IMR-90 (cell line): ENCODE measurements around the gene SORBS1. TPM values are rescaled to one million over a fixed set of nuclear protein-coding genes. Genes with fewer than 3 reads are reported as not detected.

ENCODE experiments used
- ATAC-seq: fragments of 200-7000 bp; cut with Tn5 transposase; 2 replicates; pipeline ENCODE4 v1.9.1; 2020; ENCODE audit warnings: low read depth, mild to moderate bottlenecking, moderate library complexity
- BruUV-seq: library from RNA; stranded (reverse); fragments of 400-500 nt; replicated peaks from 2 replicates; lab custom pipeline; 2021; lab: Mats Ljungman, UMichigan
- CTCF ChIA-PET: fragments of 300-600 bp; formaldehyde crosslinking; extraction: SDS; loops from one replicate; lab custom pipeline; 2021; ENCODE audit warnings: antibody characterized with exemption; lab: Yijun Ruan, JAX
- POLR2A ChIA-PET: fragments of 300-600 bp; sonication (Branson Sonifier 250); formaldehyde crosslinking; loops from one replicate; lab custom pipeline; 2022; ENCODE audit warnings: antibody characterized with exemption; ENCODE audit not compliant: unreplicated experiment; lab: Charles Lee
- DNase-seq: peaks from one replicate; pipeline ENCODE4 v3.0.0; 2013
- H2AFZ ChIP-seq: replicated peaks from 2 replicates; pipeline ENCODE3; 2013; ENCODE audit warnings: low read length, mild to moderate bottlenecking; ENCODE audit not compliant: poor library complexity
- H2AK5ac ChIP-seq: 2 replicates; pipeline ENCODE4 v1.6.1; 2013; ENCODE audit warnings: low read depth, low read length, inconsistent platforms
- H2AK9ac ChIP-seq: replicated peaks from 2 replicates; pipeline ENCODE3; 2013; ENCODE audit warnings: mild to moderate bottlenecking, low read depth, low read length, moderate library complexity; ENCODE audit not compliant: poor library complexity
- H2BK120ac ChIP-seq: 2 replicates; pipeline ENCODE4 v1.6.1; 2013; ENCODE audit warnings: low read depth, low read length, inconsistent platforms
- H2BK15ac ChIP-seq: 3 replicates; pipeline ENCODE4 v1.6.1; 2013; ENCODE audit warnings: low read depth, low read length, inconsistent platforms
- H2BK20ac ChIP-seq: 2 replicates; pipeline ENCODE4 v1.6.1; 2013; ENCODE audit warnings: low read depth, mild to moderate bottlenecking, inconsistent platforms, low read length, moderate library complexity
- H2BK5ac ChIP-seq: 2 replicates; pipeline ENCODE4 v1.6.1; 2013; ENCODE audit warnings: mild to moderate bottlenecking, low read depth, low read length, inconsistent platforms; ENCODE audit not compliant: poor library complexity, severe bottlenecking
- H3K14ac ChIP-seq: replicated peaks from 2 replicates; pipeline ENCODE4 v1.6.1; 2013; ENCODE audit warnings: low read depth, low read length, inconsistent platforms
- H3K18ac ChIP-seq: 2 replicates; pipeline ENCODE4 v1.6.1; 2013; ENCODE audit warnings: low read depth, low read length, control low read depth
- H3K23ac ChIP-seq: 2 replicates; pipeline ENCODE4 v1.6.1; 2013; ENCODE audit warnings: low read depth, low read length, inconsistent platforms
- H3K27ac ChIP-seq: 2 replicates; pipeline ENCODE4 v1.5.1; 2013; ENCODE audit warnings: mild to moderate bottlenecking, control low read depth, low read length; ENCODE audit not compliant: insufficient read depth
- H3K27me3 ChIP-seq: 2 replicates; pipeline ENCODE4 v1.6.1; 2013; ENCODE audit warnings: low read length; ENCODE audit not compliant: control insufficient read depth, insufficient read depth
- H3K36me3 ChIP-seq: 2 replicates; pipeline ENCODE4 v1.6.1; 2013; ENCODE audit warnings: low read length, mixed read lengths; ENCODE audit not compliant: control insufficient read depth, insufficient read depth
- H3K4ac ChIP-seq: 2 replicates; pipeline ENCODE4 v1.6.1; 2013; ENCODE audit warnings: low read depth, low read length, inconsistent platforms
- H3K4me1 ChIP-seq: 2 replicates; pipeline ENCODE4 v1.6.1; 2013; ENCODE audit warnings: low read length, mixed read lengths; ENCODE audit not compliant: control insufficient read depth, insufficient read depth
- H3K4me2 ChIP-seq: 2 replicates; pipeline ENCODE4 v1.6.1; 2013; ENCODE audit warnings: low read depth, mild to moderate bottlenecking, control low read depth, low read length, moderate library complexity
- H3K4me3 ChIP-seq: 2 replicates; pipeline ENCODE4 v1.5.1; 2013; ENCODE audit warnings: low read depth, mild to moderate bottlenecking, control low read depth, low read length, moderate library complexity; ENCODE audit not compliant: insufficient read depth
- H3K56ac ChIP-seq: 2 replicates; pipeline ENCODE4 v1.6.1; 2013; ENCODE audit warnings: low read length, inconsistent platforms; ENCODE audit not compliant: insufficient read depth; ENCODE audit errors: extremely low read depth
- H3K79me1 ChIP-seq, 2 experiments: 2 replicates each; pipeline ENCODE4 v1.6.1; 2013; ENCODE audit warnings: low read length in 2 of 2, inconsistent platforms in 1 of 2, low read depth in 1 of 2
- H3K9ac ChIP-seq: 2 replicates; pipeline ENCODE4 v1.6.1; 2013; ENCODE audit warnings: low read depth, low read length, control low read depth
- H3K9me1 ChIP-seq: 2 replicates; pipeline ENCODE4 v1.6.1; 2013; ENCODE audit warnings: low read length, inconsistent platforms; ENCODE audit not compliant: insufficient read depth
- H3K9me3 ChIP-seq: 2 replicates; pipeline ENCODE4 v1.6.1; 2013; ENCODE audit warnings: low read length; ENCODE audit not compliant: control insufficient read depth, insufficient read depth
- H4K20me1 ChIP-seq: 2 replicates; pipeline ENCODE4 v1.6.1; 2013; ENCODE audit warnings: low read length, inconsistent platforms; ENCODE audit not compliant: insufficient read depth
- H4K5ac ChIP-seq: 2 replicates; pipeline ENCODE4 v1.6.1; 2013; ENCODE audit warnings: mild to moderate bottlenecking, low read depth, low read length, control low read depth
- H4K8ac ChIP-seq, 2 experiments: 2 replicates each; pipeline ENCODE4 v1.6.1; 2013; ENCODE audit warnings: low read depth in 2 of 2, low read length in 2 of 2, control low read depth in 1 of 2, inconsistent platforms in 1 of 2
- H4K91ac ChIP-seq: 2 replicates; pipeline ENCODE4 v1.6.1; 2013; ENCODE audit warnings: low read depth, low read length, inconsistent platforms; ENCODE audit not compliant: insufficient read depth
- CHD1 ChIP-seq: IDR thresholded peaks from 2 replicates; pipeline ENCODE4 v1.6.1; 2012; ENCODE audit warnings: low read depth, low read length, improper control_type of control experiment
- MAFK ChIP-seq: IDR thresholded peaks from 2 replicates; pipeline ENCODE4 v1.6.1; 2012; ENCODE audit warnings: low read depth, low read length, improper control_type of control experiment
- MXI1 ChIP-seq: IDR thresholded peaks from 2 replicates; pipeline ENCODE4 v1.6.1; 2012; ENCODE audit warnings: low read depth, mild to moderate bottlenecking, low read length, moderate library complexity, borderline replicate concordance
- POLR2A ChIP-seq: IDR thresholded peaks from 2 replicates; pipeline ENCODE4 v1.6.1; 2012; ENCODE audit warnings: mild to moderate bottlenecking, low read depth, low read length
- RCOR1 ChIP-seq: IDR thresholded peaks from 2 replicates; pipeline ENCODE4 v1.6.1; 2012; ENCODE audit warnings: mild to moderate bottlenecking, low read length, improper control_type of control experiment; ENCODE audit not compliant: insufficient replicate concordance
- RFX5 ChIP-seq: IDR thresholded peaks from 2 replicates; pipeline ENCODE4 v1.8.0; 2012; ENCODE audit warnings: low read depth, mild to moderate bottlenecking, low read length, moderate library complexity
- SMC3 ChIP-seq: fragments of 150-350 bp; IDR thresholded peaks from 2 replicates; pipeline ENCODE4 v1.6.1; 2016; ENCODE audit warnings: low read depth, mild to moderate bottlenecking, antibody characterized with exemption, low read length, moderate library complexity
- USF2 ChIP-seq: fragments of 150-350 bp; IDR thresholded peaks from 2 replicates; pipeline ENCODE4 v1.6.1; 2017; ENCODE audit warnings: mild to moderate bottlenecking, antibody characterized with exemption, low read length, low read depth
- WGBS, 2 experiments: methylation state at CpG; one replicate each; pipeline versions ENCODE4 v1.1.5 to v1.1.7; 2013; ENCODE audit warnings: missing lambda C conversion rate in 2 of 2; ENCODE audit not compliant: insufficient read length in 1 of 2; ENCODE audit errors: extremely low coverage in 2 of 2; 5-methylcytosine and 5-hydroxymethylcytosine counted together
- dilution Hi-C: fragments of 300-500 bp; cut with HindIII; formaldehyde crosslinking; loops from one replicate; pipeline ENCODE4 v1.14.3; 2018; ENCODE audit warnings: low sequenced_read_pairs; ENCODE audit not compliant: unreplicated experiment
- in situ Hi-C: fragments of 300-500 bp; cut with MboI; formaldehyde crosslinking; loops from 3 replicates; pipeline ENCODE4 v1.14.3; 2019; ENCODE audit warnings: low sequenced_read_pairs, inconsistent platforms, mixed read lengths
- intact Hi-C: fragments of 100-400 bp; cut with micrococcal nuclease; formaldehyde crosslinking; loops from 2 replicates; pipeline ENCODE4 v1.10.0; 2022
- polyA plus RNA-seq, 3 experiments: library from polyadenylated mRNA; depleted of rRNA; stranded (reverse); fragments of >200 nt; gene quantifications; 2 replicates each; pipeline ENCODE4 v1.2.3, GENCODE V29; 2012; ENCODE audit warnings: low replicate concordance in 1 of 3
- total RNA-seq: library from RNA; depleted of rRNA; stranded (reverse); fragments of >200 nt; gene quantifications from 2 replicates; pipeline ENCODE4 v1.2.3, GENCODE V29; 2012
- TF ChIP-seq, protein P1 (sequence below): fragments of 150-350 bp; IDR thresholded peaks from 2 replicates; pipeline ENCODE4 v1.6.1; 2016; ENCODE audit warnings: low read depth, mild to moderate bottlenecking, low read length, moderate library complexity, borderline replicate concordance

SORBS1 gene
- total and polyA plus RNA-seq, 2 of the 4 experiments (the other 2 are of a cell fraction): 0.18 to 0.32 TPM

GRCh38 chr10:95337423-95338160 is 223.6 kb downstream of the SORBS1 start:
- Histone ChIP-seq H3K23ac (no peak overlapping the region), H3K9me3 (no peaks in the 10 kb centered on the region), H3K9ac (no peak overlapping the region), H2BK5ac (no peak overlapping the region), H4K8ac (no peak overlapping the region), H3K4ac (peak overlapping the region; percentile 49), H3K4me1 (peaks cover 27% of the 10 kb centered on the region), H3K36me3 (no peaks in the 10 kb centered on the region), H2AK9ac (no peak overlapping the region), H3K27ac (no peak overlapping the region), H3K4me2 (no peak overlapping the region), H3K18ac (no peak overlapping the region; the same call in 1 of the 2 replicates), H3K9me1 (peaks cover 24% of the 10 kb centered on the region), H3K27me3 (no peaks in the 10 kb centered on the region), H2AK5ac (peak overlapping the region; percentile 59; the same call in 1 of the 2 replicates), H2BK15ac (peak overlapping the region; percentile 53; the same call in 2 of the 3 replicates), H4K20me1 (no peaks in the 10 kb centered on the region), H4K91ac (no peak overlapping the region; the same call in 1 of the 2 replicates), H2BK120ac (peak overlapping the region; percentile 35; the same call in 1 of the 2 replicates), H3K56ac (no peak overlapping the region), H2BK20ac (peak overlapping the region; percentile 16; the same call in 1 of the 2 replicates), H3K14ac (no peak overlapping the region), H3K79me1 (peaks cover 0 to 6% of the 10 kb centered on the region in 2 experiments; a peak in 1 of 4 replicates), H4K5ac (no peak overlapping the region; the same call in 1 of the 2 replicates), H3K4me3 (no peak overlapping the region), H2AFZ (no peak overlapping the region)
- intact Hi-C loops (no loop called here), in situ Hi-C loops (no loop called here), dilution Hi-C loops (no loop called here)
- no TSS peak for BruUV-seq
- ATAC-seq (no peak), DNase-seq (no peak)
- POLR2A ChIA-PET: no interaction called here
- WGBS, 2 experiments: 74% methylated on average over 3 of the region's 10 CpGs; no CpG with 5 or more reads in 1 of the 2 experiments
- CTCF ChIA-PET: no interaction called here
- TF ChIP-seq POLR2A (no peak), RCOR1 (no peak), SMC3 (no peak), MXI1 (no peak), MAFK (no peak), RFX5 (no peak), CHD1 (no peak), USF2 (no peak)
- TF ChIP-seq, protein P1, sequence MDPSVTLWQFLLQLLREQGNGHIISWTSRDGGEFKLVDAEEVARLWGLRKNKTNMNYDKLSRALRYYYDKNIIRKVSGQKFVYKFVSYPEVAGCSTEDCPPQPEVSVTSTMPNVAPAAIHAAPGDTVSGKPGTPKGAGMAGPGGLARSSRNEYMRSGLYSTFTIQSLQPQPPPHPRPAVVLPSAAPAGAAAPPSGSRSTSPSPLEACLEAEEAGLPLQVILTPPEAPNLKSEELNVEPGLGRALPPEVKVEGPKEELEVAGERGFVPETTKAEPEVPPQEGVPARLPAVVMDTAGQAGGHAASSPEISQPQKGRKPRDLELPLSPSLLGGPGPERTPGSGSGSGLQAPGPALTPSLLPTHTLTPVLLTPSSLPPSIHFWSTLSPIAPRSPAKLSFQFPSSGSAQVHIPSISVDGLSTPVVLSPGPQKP: no peak
